ENCODE data around the gene SNX27. TPM values are rescaled to one million over a fixed set of nuclear protein-coding genes. Genes with fewer than 3 reads are reported as not detected.

The SNX27 gene
- total and polyA plus RNA-seq, 2 experiments from 2014 or later: 40.6 to 59.7 TPM

- Mint-ChIP-seq H3K27me3 (ENCODE audit: insufficient read depth, low read depth, poor library complexity) (peaks cover 8% of the 10 kb centered on the region), H3K27ac (no peak overlapping the region), H3K36me3 (ENCODE audit: low read depth) (no peaks in the 10 kb centered on the region), H3K4me1 (peaks cover 13% of the 10 kb centered on the region), H3K4me3 (no peak overlapping the region), H3K9me3 (no peaks in the 10 kb centered on the region)
- TF ChIP-seq ZNF462 (CRISPR knock-in tag; IDR thresholded peaks at IDR 0.05): no peak
- TF ChIP-seq POLR2AphosphoS5 (IDR thresholded peaks at IDR 0.05; ENCODE audit: low read depth): no peak
- no peak for TF ChIP-seq EZH2phosphoT487 (IDR thresholded peaks at IDR 0.05; ENCODE audit: unreplicated experiment)
- TF ChIP-seq ZNF331 (CRISPR knock-in tag; IDR thresholded peaks at IDR 0.05; ENCODE audit: low read depth): no peak
- no peak for TF ChIP-seq ZNF114 (CRISPR knock-in tag; IDR thresholded peaks at IDR 0.05)
- H3K79me2 ChIP-seq (replicated peaks; ENCODE audit: insufficient read depth): no peaks in the 10 kb centered on the region
- H4K20me1 ChIP-seq (replicated peaks; ENCODE audit: insufficient read depth): no peaks in the 10 kb centered on the region
- DNase-seq (ENCODE audit: low spot score): no peak
- no peak overlapping the region for H2AFZ ChIP-seq
- H3K4me1 ChIP-seq (ENCODE audit: insufficient read depth): no peaks in the 10 kb centered on the region; the same call in 1 of the 2 replicates
- H3K27ac ChIP-seq (ENCODE audit: low read depth): no peak overlapping the region
- no peaks in the 10 kb centered on the region for H3F3A ChIP-seq (replicated peaks; ENCODE audit: low read depth)
- no peaks in the 10 kb centered on the region for H3K27me3 ChIP-seq (ENCODE audit: insufficient read depth)
- H3K36me3 ChIP-seq (ENCODE audit: insufficient read depth): no peaks in the 10 kb centered on the region
- H3K4me2 ChIP-seq: no peak overlapping the region
- no peak for ATAC-seq
- no peak overlapping the region for H3K4me3 ChIP-seq
- no peaks in the 10 kb centered on the region for H3K9me2 ChIP-seq (ENCODE audit: insufficient read depth)
These were observed 95.8 kb downstream of the SNX27 start for GRCh38 chr1:151707541-151708065.

GRCh38 chr1:151708891-151709290, 97.0 kb downstream of the SNX27 start:
- no peaks in the 10 kb centered on the region for H3K36me3 Mint-ChIP-seq (ENCODE audit: low read depth)
- peaks cover 5% of the 10 kb centered on the region for H3K4me1 Mint-ChIP-seq
- H3K27ac Mint-ChIP-seq: no peak overlapping the region
- no peak overlapping the region for H3K4me2 ChIP-seq
- H3K4me3 ChIP-seq: no peak overlapping the region
- no peaks in the 10 kb centered on the region for H3K9me2 ChIP-seq (ENCODE audit: insufficient read depth)
- no peaks in the 10 kb centered on the region for H3K79me2 ChIP-seq (replicated peaks; ENCODE audit: insufficient read depth)
- H2AFZ ChIP-seq: no peak overlapping the region
- DNase-seq (ENCODE audit: low spot score) (no peak), ATAC-seq (no peak)
- H3K27me3 ChIP-seq (ENCODE audit: insufficient read depth): no peaks in the 10 kb centered on the region
- H3K36me3 ChIP-seq (ENCODE audit: insufficient read depth): no peaks in the 10 kb centered on the region
- peaks cover 11% of the 10 kb centered on the region for H3K27me3 Mint-ChIP-seq (ENCODE audit: insufficient read depth, low read depth, poor library complexity)
- no peaks in the 10 kb centered on the region for H4K20me1 ChIP-seq (replicated peaks; ENCODE audit: insufficient read depth)
- H3K4me1 ChIP-seq (ENCODE audit: insufficient read depth): no peaks in the 10 kb centered on the region
- no peaks in the 10 kb centered on the region for H3K9me3 Mint-ChIP-seq
- H3K4me3 Mint-ChIP-seq: no peak overlapping the region
- H3K27ac ChIP-seq (ENCODE audit: low read depth): no peak overlapping the region
- H3F3A ChIP-seq (replicated peaks; ENCODE audit: low read depth): no peaks in the 10 kb centered on the region
- TF ChIP-seq ZNF114 (CRISPR knock-in tag; IDR thresholded peaks at IDR 0.05) (no peak), EZH2 (IDR thresholded peaks at IDR 0.05; ENCODE audit: low read depth, unreplicated experiment) (no peak), CREB1 (CRISPR knock-in tag; IDR thresholded peaks at IDR 0.05; ENCODE audit: low read depth) (no peak), ZNF462 (CRISPR knock-in tag; IDR thresholded peaks at IDR 0.05) (no peak)
